ENCODE measurements around the gene CAPZB. TPM values are rescaled to one million over a fixed set of nuclear protein-coding genes. Genes with fewer than 3 reads are reported as not detected.

The CAPZB gene
- polyA plus RNA-seq, 1 experiment = 312 TPM

DNA sequence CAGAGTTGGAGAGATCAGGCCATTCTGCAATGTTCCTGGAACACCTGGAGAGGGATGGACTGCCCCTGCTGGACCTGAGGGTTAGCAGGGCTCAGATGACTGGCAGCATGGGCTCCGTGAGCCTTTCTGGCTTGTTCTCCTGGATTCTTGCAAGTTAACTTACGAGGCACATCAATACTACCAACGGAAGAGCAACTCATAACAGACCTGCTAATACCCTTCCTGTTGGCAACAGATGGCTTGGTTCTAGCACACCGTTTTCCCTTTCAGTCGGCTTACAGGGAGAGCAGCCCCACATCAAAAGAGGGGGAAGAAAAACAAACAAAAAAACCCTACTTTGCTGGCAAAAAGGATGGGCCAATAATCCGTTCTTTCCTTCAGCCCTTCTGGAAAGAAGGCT, 125.3 kb downstream of the CAPZB start:
- H3K4me3 ChIP-seq (ENCODE audit: low read depth, low read length) = no peak overlapping the region
- DNase-seq (ENCODE audit: low read depth, low spot score) = no peak
- H3K9me3 ChIP-seq (ENCODE audit: control insufficient read depth, insufficient read depth, low read length) = no peaks in the 10 kb centered on the region
- H3K27me3 ChIP-seq (ENCODE audit: control insufficient read depth, insufficient read depth, low read length) = no peaks in the 10 kb centered on the region
- ChIA-PET POLR2A (no interaction called here), CTCF (interaction anchor here (0.9 to 1.1 kb wide), 2 partner anchors 9 to 294 kb away, joined by 3 to 6 read pairs; no protein-coding TSS in a partner anchor)
- TF ChIP-seq, protein P1, sequence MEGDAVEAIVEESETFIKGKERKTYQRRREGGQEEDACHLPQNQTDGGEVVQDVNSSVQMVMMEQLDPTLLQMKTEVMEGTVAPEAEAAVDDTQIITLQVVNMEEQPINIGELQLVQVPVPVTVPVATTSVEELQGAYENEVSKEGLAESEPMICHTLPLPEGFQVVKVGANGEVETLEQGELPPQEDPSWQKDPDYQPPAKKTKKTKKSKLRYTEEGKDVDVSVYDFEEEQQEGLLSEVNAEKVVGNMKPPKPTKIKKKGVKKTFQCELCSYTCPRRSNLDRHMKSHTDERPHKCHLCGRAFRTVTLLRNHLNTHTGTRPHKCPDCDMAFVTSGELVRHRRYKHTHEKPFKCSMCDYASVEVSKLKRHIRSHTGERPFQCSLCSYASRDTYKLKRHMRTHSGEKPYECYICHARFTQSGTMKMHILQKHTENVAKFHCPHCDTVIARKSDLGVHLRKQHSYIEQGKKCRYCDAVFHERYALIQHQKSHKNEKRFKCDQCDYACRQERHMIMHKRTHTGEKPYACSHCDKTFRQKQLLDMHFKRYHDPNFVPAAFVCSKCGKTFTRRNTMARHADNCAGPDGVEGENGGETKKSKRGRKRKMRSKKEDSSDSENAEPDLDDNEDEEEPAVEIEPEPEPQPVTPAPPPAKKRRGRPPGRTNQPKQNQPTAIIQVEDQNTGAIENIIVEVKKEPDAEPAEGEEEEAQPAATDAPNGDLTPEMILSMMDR (IDR thresholded peaks at IDR 0.05; ENCODE audit: low read depth, low read length) = no peak
- H3K27ac ChIP-seq (ENCODE audit: low read depth, low read length) = no peak overlapping the region

DNA sequence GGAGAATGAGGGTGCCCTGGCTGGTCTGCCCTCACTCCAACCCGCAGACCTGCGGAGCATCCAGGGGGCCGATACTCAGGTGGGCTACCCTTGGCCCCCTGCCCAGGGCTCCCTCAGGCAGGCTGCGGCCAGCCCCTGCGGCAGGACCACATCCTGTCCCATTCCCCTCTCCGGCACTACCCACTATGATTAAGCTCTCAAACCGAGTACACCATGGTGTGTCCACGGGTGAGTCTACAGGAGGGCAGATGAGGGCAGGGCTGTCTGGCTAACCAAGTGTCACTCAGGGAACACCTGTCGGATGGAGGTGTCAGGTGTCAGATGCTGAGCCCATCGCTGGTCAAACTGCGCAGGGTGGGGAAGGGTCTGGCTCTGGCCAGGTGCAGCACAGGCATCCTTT, 126.0 kb downstream of the CAPZB start:
- TF ChIP-seq, protein P1 (IDR thresholded peaks at IDR 0.05; ENCODE audit: low read depth, low read length) = no peak
- POLR2A ChIA-PET = no interaction called here
- CTCF ChIA-PET = interaction anchor here (0.8 to 1.1 kb wide), 3 partner anchors 10 to 294 kb away, joined by 5 to 7 read pairs (median 6); no protein-coding TSS in a partner anchor
- DNase-seq (ENCODE audit: low read depth, low spot score) = no peak
- Histone ChIP-seq H3K4me3 (ENCODE audit: low read depth, low read length) (no peak overlapping the region), H3K27ac (ENCODE audit: low read depth, low read length) (no peak overlapping the region), H3K27me3 (ENCODE audit: control insufficient read depth, insufficient read depth, low read length) (no peaks in the 10 kb centered on the region), H3K9me3 (ENCODE audit: control insufficient read depth, insufficient read depth, low read length) (no peaks in the 10 kb centered on the region)

DNA sequence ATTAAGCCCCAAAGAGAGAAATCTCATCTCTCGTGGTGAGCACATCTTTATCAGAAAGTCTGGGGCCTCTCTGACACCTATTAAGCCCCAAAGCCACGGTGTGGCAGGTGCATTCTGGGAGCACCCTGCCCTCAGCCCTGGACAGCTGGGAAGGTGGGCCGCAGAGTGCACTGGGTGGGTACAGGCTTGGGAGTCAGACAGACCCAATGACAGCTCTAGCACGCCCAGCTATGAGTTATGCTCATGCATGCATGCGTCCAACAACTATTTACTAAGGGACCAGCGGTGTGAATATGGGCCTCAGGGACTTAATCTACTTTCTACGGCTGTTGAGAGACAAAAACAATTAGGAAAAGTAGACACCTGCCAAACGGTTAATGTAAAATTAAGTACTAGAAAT, 126.6 kb downstream of the CAPZB start:
- Histone ChIP-seq H3K27ac (ENCODE audit: low read depth, low read length) (no peak overlapping the region), H3K4me3 (ENCODE audit: low read depth, low read length) (no peak overlapping the region), H3K27me3 (ENCODE audit: control insufficient read depth, insufficient read depth, low read length) (no peaks in the 10 kb centered on the region), H3K9me3 (ENCODE audit: control insufficient read depth, insufficient read depth, low read length) (no peaks in the 10 kb centered on the region)
- no peak for DNase-seq (ENCODE audit: low read depth, low spot score)
- CTCF ChIA-PET = interaction anchor here (0.7 to 1.1 kb wide), 5 partner anchors 10 to 295 kb away, joined by 3 to 7 read pairs (median 5); no protein-coding TSS in a partner anchor
- TF ChIP-seq, protein P1 (IDR thresholded peaks at IDR 0.05; ENCODE audit: low read depth, low read length) = no peak
- POLR2A ChIA-PET = no interaction called here

DNA sequence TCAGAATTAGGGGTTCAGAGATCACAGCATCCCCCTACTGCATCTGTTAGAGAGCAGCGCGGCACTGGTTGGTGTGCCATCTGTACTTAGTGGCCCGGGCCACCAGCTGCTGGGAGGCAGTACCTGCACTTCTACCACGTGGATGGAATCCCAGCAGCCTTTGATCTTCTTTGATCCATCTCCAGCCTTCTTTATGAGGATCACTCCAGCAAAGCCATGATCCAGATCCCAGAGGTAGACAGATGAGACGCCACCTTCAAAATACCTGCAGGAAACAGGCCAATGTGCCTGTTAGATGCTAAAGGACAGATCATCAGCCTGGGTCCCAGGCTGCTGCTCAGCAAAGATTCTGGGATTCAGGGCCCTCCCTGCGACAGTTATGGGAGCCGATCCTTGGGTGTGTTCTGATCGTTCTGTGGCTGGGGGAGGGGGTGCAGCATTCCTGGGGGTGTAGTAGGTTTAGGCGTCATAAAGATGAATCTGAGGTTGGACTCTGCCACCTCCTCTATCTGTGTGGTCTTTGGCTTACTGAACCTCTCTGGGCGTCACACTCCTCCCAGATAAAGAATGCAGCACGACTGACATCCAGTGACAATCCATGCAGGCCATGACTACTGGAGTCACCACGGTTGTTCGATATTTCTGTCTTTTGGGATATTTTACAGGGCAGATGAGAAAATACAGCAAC, 127.9 kb downstream of the CAPZB start:
- Histone ChIP-seq H3K27me3 (ENCODE audit: control insufficient read depth, insufficient read depth, low read length) (no peaks in the 10 kb centered on the region), H3K27ac (ENCODE audit: low read depth, low read length) (no peak overlapping the region), H3K9me3 (ENCODE audit: control insufficient read depth, insufficient read depth, low read length) (no peaks in the 10 kb centered on the region), H3K4me3 (ENCODE audit: low read depth, low read length) (no peak overlapping the region)
- ChIA-PET POLR2A (no interaction called here), CTCF (no interaction called here)
- no peak for DNase-seq (ENCODE audit: low read depth, low spot score)
- TF ChIP-seq, protein P1 (IDR thresholded peaks at IDR 0.05; ENCODE audit: low read depth, low read length) = no peak

DNA sequence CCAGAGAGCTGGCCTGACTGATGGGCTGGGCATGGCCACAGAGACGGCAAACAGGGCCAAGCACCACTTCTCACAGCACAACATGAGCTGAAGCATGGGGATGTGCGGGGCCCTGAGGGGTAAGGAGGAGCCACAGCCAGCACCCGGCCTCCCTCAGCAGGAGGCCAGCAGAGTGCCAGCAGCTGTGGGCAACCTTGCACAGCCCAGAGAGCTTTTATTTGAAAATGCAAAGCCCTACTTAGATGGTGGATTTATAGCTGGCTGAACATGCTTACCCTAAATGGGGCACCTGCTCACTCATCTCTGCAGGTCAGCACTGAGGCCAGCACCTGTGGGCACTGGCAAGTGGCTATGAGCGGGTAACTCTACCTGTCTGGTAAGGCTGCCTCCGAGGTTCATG, 129.1 kb downstream of the CAPZB start:
- no peak overlapping the region for H3K27ac ChIP-seq (ENCODE audit: low read depth, low read length)
- H3K27me3 ChIP-seq (ENCODE audit: control insufficient read depth, insufficient read depth, low read length) = no peaks in the 10 kb centered on the region
- H3K4me3 ChIP-seq (ENCODE audit: low read depth, low read length) = no peak overlapping the region
- H3K9me3 ChIP-seq (ENCODE audit: control insufficient read depth, insufficient read depth, low read length) = no peaks in the 10 kb centered on the region
- ChIA-PET POLR2A (interaction anchor here (0.7 kb wide), 1 partner anchor 21 kb away, joined by 3 read pairs; no protein-coding TSS in a partner anchor), CTCF (interaction anchor here (0.8 to 0.9 kb wide), 2 partner anchors 298 to 305 kb away, joined by 3 to 4 read pairs; no protein-coding TSS in a partner anchor)
- TF ChIP-seq, protein P1 (IDR thresholded peaks at IDR 0.05; ENCODE audit: low read depth, low read length) = no peak
- no peak for DNase-seq (ENCODE audit: low read depth, low spot score)
